Measurements from ENCODE around the gene CNTNAP2.
"Not testable (repeated sequence)": the region's sequence is repeated elsewhere in the genome, so short reads cannot be mapped to it uniquely, and the experiment has no call there.

Gene CNTNAP2

GRCh38 chr7:148447221-148447849, 2330.7 kb downstream of the CNTNAP2 start:
- no peak for DNase-seq (ENCODE audit: low read depth in 1 of 2, low spot score in 1 of 2)

- not testable (repeated sequence) for DNase-seq (ENCODE audit: low read depth in 1 of 2, low spot score in 1 of 2)
These were observed 2334.9 kb downstream of the CNTNAP2 start for GRCh38 chr7:148451526-148451925.

GRCh38 chr7:148456351-148456750, 2339.8 kb downstream of the CNTNAP2 start:
- no peak for DNase-seq (ENCODE audit: low read depth in 1 of 2, low spot score in 1 of 2)

- no peak for DNase-seq (ENCODE audit: low read depth in 1 of 2, low spot score in 1 of 2)
These were observed 2340.8 kb downstream of the CNTNAP2 start for GRCh38 chr7:148457310-148457921.

- no peak for DNase-seq (ENCODE audit: low read depth in 1 of 2, low spot score in 1 of 2)
These were observed 2341.7 kb downstream of the CNTNAP2 start for GRCh38 chr7:148458263-148458662.

- no peak for DNase-seq (ENCODE audit: low read depth in 1 of 2, low spot score in 1 of 2)
These were observed 2345.0 kb downstream of the CNTNAP2 start for GRCh38 chr7:148461392-148462179.

- not testable (repeated sequence) for DNase-seq (ENCODE audit: low read depth in 1 of 2, low spot score in 1 of 2)
These were observed 2346.2 kb downstream of the CNTNAP2 start for GRCh38 chr7:148462774-148463173.

- DNase-seq (ENCODE audit: low read depth in 1 of 2, low spot score in 1 of 2), result no peak
These were observed 2346.6 kb downstream of the CNTNAP2 start for GRCh38 chr7:148463210-148463609.

GRCh38 chr7:148464947-148465346, 2348.3 kb downstream of the CNTNAP2 start:
- DNase-seq (ENCODE audit: low read depth in 1 of 2, low spot score in 1 of 2), result no peak

- DNase-seq (ENCODE audit: low read depth in 1 of 2, low spot score in 1 of 2), result not testable (repeated sequence)
These were observed 2348.8 kb downstream of the CNTNAP2 start for GRCh38 chr7:148465441-148465840.

GRCh38 chr7:148466120-148466519, 2349.5 kb downstream of the CNTNAP2 start:
- DNase-seq (ENCODE audit: low read depth in 1 of 2, low spot score in 1 of 2), result no peak

- DNase-seq (ENCODE audit: low read depth in 1 of 2, low spot score in 1 of 2), result no peak
These were observed 2352.1 kb downstream of the CNTNAP2 start for GRCh38 chr7:148468700-148469098.

All from stimulated activated CD4-positive, alpha-beta T cell treated with anti-CD3 and anti-CD28 coated beads, Interleukin-15, amount 100 ng/mL, for 1 hour (primary cell).